Lower leg skin (tissue), 3 donors: ENCODE data around the gene CXCR3.

Experiments used
- POLR2A ChIP-seq, 2 donors: fragments of 450-650 bp; IDR thresholded peaks; one replicate each; pipeline ENCODE4 v1.6.1; 2016 to 2017; ENCODE audit warnings: antibody characterized with exemption in 2 of 2, mild to moderate bottlenecking in 1 of 2, moderate library complexity in 1 of 2
- TF ChIP-seq, protein P1 (sequence below), 3 donors: fragments of 450-650 bp; IDR thresholded peaks; one replicate each; pipeline ENCODE4 v1.5.1; 2016; ENCODE audit warnings: antibody characterized with exemption in 3 of 3, mild to moderate bottlenecking in 3 of 3, moderate library complexity in 2 of 3

- TF ChIP-seq, protein P1, sequence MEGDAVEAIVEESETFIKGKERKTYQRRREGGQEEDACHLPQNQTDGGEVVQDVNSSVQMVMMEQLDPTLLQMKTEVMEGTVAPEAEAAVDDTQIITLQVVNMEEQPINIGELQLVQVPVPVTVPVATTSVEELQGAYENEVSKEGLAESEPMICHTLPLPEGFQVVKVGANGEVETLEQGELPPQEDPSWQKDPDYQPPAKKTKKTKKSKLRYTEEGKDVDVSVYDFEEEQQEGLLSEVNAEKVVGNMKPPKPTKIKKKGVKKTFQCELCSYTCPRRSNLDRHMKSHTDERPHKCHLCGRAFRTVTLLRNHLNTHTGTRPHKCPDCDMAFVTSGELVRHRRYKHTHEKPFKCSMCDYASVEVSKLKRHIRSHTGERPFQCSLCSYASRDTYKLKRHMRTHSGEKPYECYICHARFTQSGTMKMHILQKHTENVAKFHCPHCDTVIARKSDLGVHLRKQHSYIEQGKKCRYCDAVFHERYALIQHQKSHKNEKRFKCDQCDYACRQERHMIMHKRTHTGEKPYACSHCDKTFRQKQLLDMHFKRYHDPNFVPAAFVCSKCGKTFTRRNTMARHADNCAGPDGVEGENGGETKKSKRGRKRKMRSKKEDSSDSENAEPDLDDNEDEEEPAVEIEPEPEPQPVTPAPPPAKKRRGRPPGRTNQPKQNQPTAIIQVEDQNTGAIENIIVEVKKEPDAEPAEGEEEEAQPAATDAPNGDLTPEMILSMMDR (IDR thresholded peaks at IDR 0.05): no peak
- no peak for TF ChIP-seq POLR2A (IDR thresholded peaks at IDR 0.05)
Measured at GRCh38 chrX:71661919-71662318, 43.6 kb upstream of the CXCR3 start.
